Measurements from ENCODE around the gene MYO18A. TPM values are rescaled to one million over a fixed set of nuclear protein-coding genes. Genes with fewer than 3 reads are reported as not detected.

MYO18A gene
- total RNA-seq, 1 donor from 2014 or later, result 11.6 TPM

DNA sequence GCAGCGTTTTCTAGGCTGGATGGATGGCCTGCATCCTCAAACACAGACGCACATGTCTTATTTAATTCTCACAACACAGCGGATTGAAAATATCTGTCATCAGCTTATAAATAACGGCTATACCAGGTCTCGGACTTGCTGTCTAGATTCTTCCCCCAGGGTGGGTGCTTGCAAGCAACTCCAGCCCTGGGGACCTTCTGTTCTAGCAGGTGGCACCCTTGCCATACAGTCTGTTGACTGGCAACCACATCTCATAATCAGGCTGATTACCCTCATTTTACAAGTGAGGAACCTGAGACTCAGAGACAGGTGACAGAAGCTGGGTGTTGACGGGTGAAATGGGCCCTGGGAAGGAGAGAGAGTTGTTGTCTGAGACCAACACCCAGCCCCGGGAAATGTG, 158.1 kb downstream of the MYO18A start:
- H3K27ac Mint-ChIP-seq, result no peak overlapping the region

DNA sequence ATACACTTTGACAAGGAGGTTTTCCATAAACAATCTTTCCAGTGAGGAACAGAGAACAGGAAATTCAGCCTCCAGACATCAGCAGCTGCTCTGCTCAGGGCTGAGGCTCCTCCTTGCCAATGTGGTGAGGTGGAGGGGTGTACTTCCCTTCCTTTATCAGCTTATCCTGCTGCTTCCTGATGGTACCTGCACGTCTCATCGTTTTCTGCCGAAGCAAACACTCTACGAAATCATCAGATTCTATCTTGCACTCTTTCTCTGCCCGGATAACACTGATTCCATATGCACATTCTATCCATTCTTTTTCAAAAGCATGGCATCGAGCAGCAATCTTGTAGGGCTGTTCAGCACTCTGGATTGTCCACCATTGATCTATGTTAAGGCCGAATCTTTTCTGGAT, 159.0 kb downstream of the MYO18A start:
- no peak overlapping the region for H3K4me2 ChIP-seq
- Mint-ChIP-seq H3K9me3 (no peaks in the 10 kb centered on the region), H3K4me1 (peaks cover 34% of the 10 kb centered on the region), H3K27ac (no peak overlapping the region), H3K27me3 (ENCODE audit: insufficient read depth, low read depth) (peaks cover 13% of the 10 kb centered on the region), H3K4me3 (no peak overlapping the region), H3K36me3 (no peaks in the 10 kb centered on the region)
- peaks cover 42% of the 10 kb centered on the region for H3F3A ChIP-seq (ENCODE audit: low read depth)
- H3K9me3 ChIP-seq (ENCODE audit: low read depth), result no peaks in the 10 kb centered on the region
- H3K9ac ChIP-seq, result no peak overlapping the region
- no peak overlapping the region for H3K27ac ChIP-seq
- no peaks in the 10 kb centered on the region for H3K36me3 ChIP-seq
- H2AFZ ChIP-seq (replicated peaks), result no peak overlapping the region
- no peak overlapping the region for H3K4me3 ChIP-seq
- H4K20me1 ChIP-seq (ENCODE audit: low read depth), result no peaks in the 10 kb centered on the region
- H3K79me2 ChIP-seq (ENCODE audit: low read depth), result no peaks in the 10 kb centered on the region
- no peak for DNase-seq (ENCODE audit: low spot score)
- TF ChIP-seq EZH2phosphoT487 (IDR thresholded peaks at IDR 0.05), result no peak
- peaks cover 30% of the 10 kb centered on the region for H3K4me1 ChIP-seq
- peaks cover 11% of the 10 kb centered on the region for H3K27me3 ChIP-seq

More for the DNA sequence above, 158.1 kb downstream of the MYO18A start:
- no peak overlapping the region for H3K4me3 Mint-ChIP-seq
- no peaks in the 10 kb centered on the region for H3K36me3 Mint-ChIP-seq
- Histone ChIP-seq H2AFZ (replicated peaks) (no peak overlapping the region), H3F3A (ENCODE audit: low read depth) (peaks cover 42% of the 10 kb centered on the region), H4K20me1 (ENCODE audit: low read depth) (no peaks in the 10 kb centered on the region), H3K9ac (no peak overlapping the region), H3K27me3 (peaks cover 11% of the 10 kb centered on the region), H3K36me3 (no peaks in the 10 kb centered on the region), H3K27ac (no peak overlapping the region), H3K4me2 (no peak overlapping the region), H3K79me2 (ENCODE audit: low read depth) (no peaks in the 10 kb centered on the region), H3K9me3 (ENCODE audit: low read depth) (no peaks in the 10 kb centered on the region), H3K4me1 (peaks cover 30% of the 10 kb centered on the region), H3K4me3 (no peak overlapping the region)
- H3K4me1 Mint-ChIP-seq, result peaks cover 34% of the 10 kb centered on the region
- peaks cover 15% of the 10 kb centered on the region for H3K27me3 Mint-ChIP-seq (ENCODE audit: insufficient read depth, low read depth)
- DNase-seq (ENCODE audit: low spot score), result no peak
- TF ChIP-seq EZH2 (IDR thresholded peaks at IDR 0.05), result no peak
- TF ChIP-seq EZH2phosphoT487 (IDR thresholded peaks at IDR 0.05), result no peak
- TF ChIP-seq, protein P1, sequence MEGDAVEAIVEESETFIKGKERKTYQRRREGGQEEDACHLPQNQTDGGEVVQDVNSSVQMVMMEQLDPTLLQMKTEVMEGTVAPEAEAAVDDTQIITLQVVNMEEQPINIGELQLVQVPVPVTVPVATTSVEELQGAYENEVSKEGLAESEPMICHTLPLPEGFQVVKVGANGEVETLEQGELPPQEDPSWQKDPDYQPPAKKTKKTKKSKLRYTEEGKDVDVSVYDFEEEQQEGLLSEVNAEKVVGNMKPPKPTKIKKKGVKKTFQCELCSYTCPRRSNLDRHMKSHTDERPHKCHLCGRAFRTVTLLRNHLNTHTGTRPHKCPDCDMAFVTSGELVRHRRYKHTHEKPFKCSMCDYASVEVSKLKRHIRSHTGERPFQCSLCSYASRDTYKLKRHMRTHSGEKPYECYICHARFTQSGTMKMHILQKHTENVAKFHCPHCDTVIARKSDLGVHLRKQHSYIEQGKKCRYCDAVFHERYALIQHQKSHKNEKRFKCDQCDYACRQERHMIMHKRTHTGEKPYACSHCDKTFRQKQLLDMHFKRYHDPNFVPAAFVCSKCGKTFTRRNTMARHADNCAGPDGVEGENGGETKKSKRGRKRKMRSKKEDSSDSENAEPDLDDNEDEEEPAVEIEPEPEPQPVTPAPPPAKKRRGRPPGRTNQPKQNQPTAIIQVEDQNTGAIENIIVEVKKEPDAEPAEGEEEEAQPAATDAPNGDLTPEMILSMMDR (IDR thresholded peaks at IDR 0.05), result no peak
- H3K9me3 Mint-ChIP-seq, result no peaks in the 10 kb centered on the region

Other genes starting within 250 kb of the MYO18A start
- gene PHF12, start 228.9 kb downstream of the MYO18A start, total RNA-seq (ENCODE audit: low replicate concordance), result 49.1 and 54.3 TPM in 2 replicates
- 1.5 and 4.9 TPM in 2 replicates for gene SEZ6, start 174.4 kb downstream of the MYO18A start, total RNA-seq (ENCODE audit: low replicate concordance)
- gene PIPOX, start 137.3 kb downstream of the MYO18A start, total RNA-seq (ENCODE audit: low replicate concordance), result 3.7 and 8.8 TPM in 2 replicates
- 0.84 and 1.0 TPM in 2 replicates for gene CRYBA1, start 66.5 kb upstream of the MYO18A start, total RNA-seq (ENCODE audit: low replicate concordance)
- gene NUFIP2, start 113.8 kb upstream of the MYO18A start, total RNA-seq (ENCODE audit: low replicate concordance), result 56.4 and 90.7 TPM in 2 replicates
- 83.9 and 125 TPM in 2 replicates for gene TAOK1, start 210.0 kb upstream of the MYO18A start, total RNA-seq (ENCODE audit: low replicate concordance)